Activated T-helper 1 cell treated with anti-CD3 and anti-CD28 coated beads, Interleukin-12 subunit alpha, Interleukin-12 subunit beta, Interleukin-2, Interleukin-4 antibody, amounts not matched to agents 30 ng/mL and 10 ng/mL and 1 ng/mL, durations not matched to agents 14 hours and 24 hours and 36 hours (primary cell): Measurements from ENCODE around the gene TRIM40. TPM values are rescaled to one million over a fixed set of nuclear protein-coding genes. Genes with fewer than 3 reads are reported as not detected.

ENCODE experiments used
- DNase-seq: peaks from one replicate; pipeline ENCODE4 v3.0.0; 2021; ENCODE audit warnings: low spot score
- H3K27ac Mint-ChIP-seq: one replicate; pipeline ENCODE4 v1.8.0; 2021; ENCODE audit warnings: mild to moderate bottlenecking, mixed read lengths
- H3K27me3 Mint-ChIP-seq: one replicate; pipeline ENCODE4 v1.8.0; 2022; ENCODE audit warnings: mild to moderate bottlenecking, moderate library complexity, mixed read lengths; ENCODE audit not compliant: insufficient read depth
- H3K36me3 Mint-ChIP-seq: one replicate; pipeline ENCODE4 v1.8.0; 2021; ENCODE audit warnings: low read depth, mixed read lengths
- H3K4me1 Mint-ChIP-seq: one replicate; pipeline ENCODE4 v1.8.0; 2021; ENCODE audit warnings: low read depth, mixed read lengths
- H3K4me3 Mint-ChIP-seq: one replicate; pipeline ENCODE4 v1.8.0; 2021; ENCODE audit warnings: mild to moderate bottlenecking, moderate library complexity, mixed read lengths
- H3K9me3 Mint-ChIP-seq: one replicate; pipeline ENCODE4 v1.8.0; 2021; ENCODE audit warnings: mixed read lengths
- intact Hi-C: fragments of 100-400 bp; cut with micrococcal nuclease; formaldehyde crosslinking; loops from one replicate; pipeline ENCODE4 v1.15.1; 2024
- total RNA-seq: library from RNA; stranded (reverse); gene quantifications from 2 replicates; pipeline ENCODE4 v1.2.3, GENCODE V29; 2022

Gene TRIM40
- total RNA-seq, 1 donor from 2014 or later: not detected

- H3K4me1 Mint-ChIP-seq: peaks cover 10% of the 10 kb centered on the region
- no peak overlapping the region for H3K27ac Mint-ChIP-seq
- no peaks in the 10 kb centered on the region for H3K9me3 Mint-ChIP-seq
Observed at GRCh38 chr6:30144811-30145210, 8.9 kb downstream of the TRIM40 start.

DNA sequence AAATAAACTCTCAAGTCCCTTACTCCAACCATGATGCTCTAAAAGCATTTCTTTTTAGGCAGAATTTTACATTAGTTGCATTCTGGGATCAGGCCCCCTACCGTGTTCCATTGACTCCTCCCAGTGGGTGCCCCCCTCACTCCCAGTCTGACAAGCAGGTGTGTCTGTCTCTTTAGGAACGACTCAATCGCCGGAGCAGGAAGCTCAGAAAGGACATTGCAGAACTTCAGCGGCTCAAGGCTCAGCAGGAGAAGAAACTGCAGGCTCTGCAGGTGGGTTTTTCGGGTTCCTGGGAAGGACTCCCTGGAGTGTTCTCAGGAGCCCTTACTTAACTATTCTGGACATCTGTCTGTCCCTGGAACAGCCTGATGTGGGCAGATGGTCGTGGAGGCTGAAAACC, 9.9 kb downstream of the TRIM40 start:
- no peaks in the 10 kb centered on the region for H3K9me3 Mint-ChIP-seq
- peaks cover 10% of the 10 kb centered on the region for H3K4me1 Mint-ChIP-seq
- intact Hi-C loops: no loop called here
- peaks cover 34% of the 10 kb centered on the region for H3K27me3 Mint-ChIP-seq
- no peak for DNase-seq
- no peak overlapping the region for H3K27ac Mint-ChIP-seq
- H3K4me3 Mint-ChIP-seq: no peak overlapping the region
- H3K36me3 Mint-ChIP-seq: no peaks in the 10 kb centered on the region

More at GRCh38 chr6:30144811-30145210, 8.9 kb downstream of the TRIM40 start:
- intact Hi-C loops: no loop called here
- Mint-ChIP-seq H3K4me3 (no peak overlapping the region), H3K27me3 (peaks cover 40% of the 10 kb centered on the region), H3K36me3 (no peaks in the 10 kb centered on the region)
- DNase-seq: no peak

DNA sequence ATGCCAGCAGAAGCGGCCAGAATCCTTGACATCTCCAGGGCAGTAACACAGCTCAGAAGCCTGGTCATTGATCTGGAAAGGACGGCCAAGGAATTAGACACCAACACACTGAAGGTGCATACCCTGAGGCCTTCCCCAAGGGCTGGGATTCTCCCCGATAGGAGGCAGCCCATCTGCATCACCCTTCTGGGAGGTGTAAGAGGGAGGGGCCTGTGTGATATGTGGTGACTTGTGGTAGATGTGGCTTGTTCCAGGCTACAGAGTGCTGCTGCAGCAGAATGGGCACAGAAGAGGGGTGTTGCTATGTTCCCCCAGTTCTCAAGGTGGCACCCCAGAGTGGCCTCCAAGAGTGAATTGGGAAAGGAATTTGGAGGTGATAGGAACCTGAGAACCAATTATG, 11.2 kb downstream of the TRIM40 start:
- no peak for DNase-seq
- Mint-ChIP-seq H3K27ac (no peak overlapping the region), H3K36me3 (no peaks in the 10 kb centered on the region), H3K27me3 (peaks cover 27% of the 10 kb centered on the region), H3K4me1 (peaks cover 16% of the 10 kb centered on the region), H3K9me3 (no peaks in the 10 kb centered on the region), H3K4me3 (no peak overlapping the region)
- intact Hi-C loops: no loop called here

GRCh38 chr6:30149234-30149633, 13.3 kb downstream of the TRIM40 start:
- intact Hi-C loops: no loop called here
- Mint-ChIP-seq H3K9me3 (no peaks in the 10 kb centered on the region), H3K4me1 (peaks cover 16% of the 10 kb centered on the region), H3K27ac (no peak overlapping the region), H3K27me3 (peaks cover 16% of the 10 kb centered on the region), H3K36me3 (no peaks in the 10 kb centered on the region), H3K4me3 (no peak overlapping the region)
- DNase-seq: no peak

DNA sequence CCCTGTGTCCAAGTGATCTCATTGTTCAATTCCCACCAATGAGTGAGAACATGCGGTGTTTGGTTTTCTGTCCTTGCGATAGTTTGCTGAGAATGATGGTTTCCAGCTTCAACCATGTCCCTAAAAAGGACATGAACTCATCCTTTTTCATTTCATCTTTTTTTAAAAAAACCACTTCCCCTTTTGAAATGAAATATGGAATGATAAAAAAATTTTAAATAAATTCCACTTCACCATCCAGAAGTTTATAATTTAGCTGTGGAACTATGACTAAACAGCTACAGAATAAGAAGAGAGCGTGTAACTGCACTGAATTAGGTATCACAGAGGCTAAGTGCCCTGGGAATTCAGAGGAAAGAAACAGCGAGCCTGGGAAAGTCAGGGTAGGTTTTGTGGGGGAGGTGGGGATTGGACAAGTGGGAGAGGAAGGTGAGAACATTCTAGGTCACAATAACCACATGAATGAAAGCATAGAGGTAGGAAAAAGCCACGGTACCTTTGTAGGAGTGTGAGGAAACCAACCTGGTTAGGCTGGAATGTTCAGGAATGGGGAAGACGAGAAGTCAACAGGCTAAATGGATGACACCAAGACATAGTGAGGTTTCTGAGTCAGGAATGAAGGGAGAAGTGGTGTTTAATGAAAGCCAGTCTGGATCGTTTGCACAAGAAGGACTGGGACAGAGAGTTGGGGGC, 14.1 kb downstream of the TRIM40 start:
- Mint-ChIP-seq H3K4me3 (no peak overlapping the region), H3K27ac (no peak overlapping the region), H3K27me3 (peaks cover 11% of the 10 kb centered on the region), H3K36me3 (no peaks in the 10 kb centered on the region), H3K9me3 (no peaks in the 10 kb centered on the region), H3K4me1 (peaks cover 16% of the 10 kb centered on the region)
- intact Hi-C loops: no loop called here
- no peak for DNase-seq

DNA sequence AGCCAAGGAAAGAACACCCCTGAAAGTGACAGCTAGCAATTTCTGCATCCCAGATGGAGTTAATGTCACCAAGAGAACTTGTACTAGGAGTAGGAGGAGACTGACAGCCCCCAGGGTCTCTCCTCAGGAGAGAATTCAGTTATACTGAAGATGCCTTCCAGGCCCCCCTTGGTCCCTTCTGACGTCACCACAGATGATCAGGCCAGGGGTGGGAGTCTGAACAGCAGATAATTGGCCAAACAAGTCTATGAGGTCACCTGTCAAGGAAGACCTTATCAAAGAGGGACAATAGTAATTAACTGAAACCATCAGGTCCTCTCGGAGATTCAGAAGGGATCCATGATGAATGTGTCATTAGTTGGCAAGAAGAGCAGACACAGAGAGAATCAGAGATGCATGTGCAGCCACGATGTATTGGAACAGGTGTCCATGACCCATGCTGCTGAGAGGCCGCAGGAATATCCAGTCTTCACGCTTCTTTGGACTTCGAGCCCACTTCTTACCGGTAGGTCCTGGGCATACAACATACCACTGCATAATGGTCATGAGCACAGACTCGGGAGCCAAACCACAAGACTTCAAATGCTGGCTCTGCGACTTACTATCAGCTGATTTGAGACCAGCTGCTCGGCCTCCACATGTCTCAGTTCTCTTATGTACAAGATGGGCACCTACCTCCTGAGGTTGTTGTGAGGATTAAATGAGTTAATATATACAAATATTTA, 14.9 kb downstream of the TRIM40 start:
- Mint-ChIP-seq H3K4me1 (peaks cover 16% of the 10 kb centered on the region), H3K9me3 (no peaks in the 10 kb centered on the region)

DNA sequence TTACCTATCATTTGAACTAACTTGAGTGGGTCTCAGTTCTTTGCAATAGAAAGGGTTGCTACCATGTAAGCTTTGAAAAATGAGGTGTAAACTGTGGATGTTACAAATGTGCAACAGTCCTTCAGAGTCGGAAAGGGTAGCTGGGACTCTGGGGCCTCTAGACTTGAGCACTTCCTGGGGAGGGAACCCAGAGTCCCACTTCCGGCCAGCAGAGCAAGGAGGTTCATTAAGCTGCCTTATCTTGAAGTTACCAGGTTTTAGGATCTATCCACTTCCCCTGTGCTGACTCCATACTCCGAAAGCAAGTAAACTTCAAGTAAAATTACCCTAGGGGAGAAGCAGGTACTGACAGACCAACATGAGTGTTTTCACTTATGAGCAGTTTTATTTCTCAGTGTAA, 15.6 kb downstream of the TRIM40 start:
- Mint-ChIP-seq H3K27me3 (peaks cover 10% of the 10 kb centered on the region), H3K9me3 (no peaks in the 10 kb centered on the region), H3K4me1 (peaks cover 20% of the 10 kb centered on the region), H3K36me3 (no peaks in the 10 kb centered on the region), H3K27ac (no peak overlapping the region), H3K4me3 (no peak overlapping the region)
- intact Hi-C loops: no loop called here
- DNase-seq: no peak

More for the DNA sequence above, 14.9 kb downstream of the TRIM40 start:
- H3K27ac Mint-ChIP-seq: no peak overlapping the region
- no peak overlapping the region for H3K4me3 Mint-ChIP-seq
- peaks cover 10% of the 10 kb centered on the region for H3K27me3 Mint-ChIP-seq
- intact Hi-C loops: no loop called here
- H3K36me3 Mint-ChIP-seq: no peaks in the 10 kb centered on the region
- no peak for DNase-seq

DNA sequence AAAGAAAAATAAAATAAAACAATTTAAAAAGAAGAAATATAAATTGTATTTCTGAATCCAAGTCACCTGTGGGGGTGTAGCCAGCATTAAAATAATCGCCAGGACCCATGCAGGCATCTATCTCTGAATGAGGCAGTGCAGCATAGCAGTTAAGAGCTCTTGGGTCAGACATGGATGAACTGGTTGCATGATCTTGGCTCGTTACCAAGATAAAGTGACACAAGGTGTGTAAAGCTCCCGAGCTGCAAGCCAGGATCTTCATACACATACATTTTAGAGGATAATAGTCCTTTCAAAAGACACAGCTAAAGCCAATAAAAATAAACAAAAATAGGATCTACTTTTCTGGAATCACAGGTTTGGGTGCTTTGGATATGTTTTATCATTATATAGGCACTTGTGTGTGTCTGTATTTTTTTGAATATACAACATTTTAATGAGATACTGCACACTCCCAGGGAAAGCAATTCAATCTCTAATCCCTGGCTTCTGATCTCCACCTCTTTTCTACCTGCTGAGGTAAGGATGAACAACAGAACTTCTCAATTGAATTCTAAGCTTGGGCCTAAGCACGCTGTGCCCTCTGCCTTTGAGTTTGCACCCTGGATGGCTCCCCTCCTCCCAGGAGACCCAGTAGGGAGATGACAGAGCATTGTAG, 16.2 kb downstream of the TRIM40 start:
- Mint-ChIP-seq H3K27ac (no peak overlapping the region), H3K27me3 (peaks cover 10% of the 10 kb centered on the region), H3K4me3 (no peak overlapping the region), H3K9me3 (no peaks in the 10 kb centered on the region), H3K4me1 (peaks cover 19% of the 10 kb centered on the region), H3K36me3 (no peaks in the 10 kb centered on the region)
- no peak for DNase-seq
- intact Hi-C loops: no loop called here

GRCh38 chr6:30152910-30153610, 17.1 kb downstream of the TRIM40 start:
- intact Hi-C loops: no loop called here
- no peak overlapping the region for H3K27ac Mint-ChIP-seq

GRCh38 chr6:30154061-30154460, 18.1 kb downstream of the TRIM40 start:
- intact Hi-C loops: no loop called here
- H3K4me1 Mint-ChIP-seq: peaks cover 24% of the 10 kb centered on the region
- H3K36me3 Mint-ChIP-seq: no peaks in the 10 kb centered on the region
- H3K27me3 Mint-ChIP-seq: peaks cover 4% of the 10 kb centered on the region
- DNase-seq: no peak
- no peak overlapping the region for H3K27ac Mint-ChIP-seq
- no peak overlapping the region for H3K4me3 Mint-ChIP-seq
- no peaks in the 10 kb centered on the region for H3K9me3 Mint-ChIP-seq

More at GRCh38 chr6:30152910-30153610, 17.1 kb downstream of the TRIM40 start:
- Mint-ChIP-seq H3K4me3 (no peak overlapping the region), H3K4me1 (peaks cover 14% of the 10 kb centered on the region), H3K9me3 (no peaks in the 10 kb centered on the region), H3K27me3 (peaks cover 6% of the 10 kb centered on the region), H3K36me3 (no peaks in the 10 kb centered on the region)
- no peak for DNase-seq

- Mint-ChIP-seq H3K36me3 (no peaks in the 10 kb centered on the region), H3K27me3 (peaks cover 4% of the 10 kb centered on the region), H3K4me1 (peaks cover 30% of the 10 kb centered on the region), H3K4me3 (no peak overlapping the region), H3K27ac (no peak overlapping the region), H3K9me3 (no peaks in the 10 kb centered on the region)
- DNase-seq: no peak
- intact Hi-C loops: no loop called here
Observed at GRCh38 chr6:30154709-30155519, 19.0 kb downstream of the TRIM40 start.

DNA sequence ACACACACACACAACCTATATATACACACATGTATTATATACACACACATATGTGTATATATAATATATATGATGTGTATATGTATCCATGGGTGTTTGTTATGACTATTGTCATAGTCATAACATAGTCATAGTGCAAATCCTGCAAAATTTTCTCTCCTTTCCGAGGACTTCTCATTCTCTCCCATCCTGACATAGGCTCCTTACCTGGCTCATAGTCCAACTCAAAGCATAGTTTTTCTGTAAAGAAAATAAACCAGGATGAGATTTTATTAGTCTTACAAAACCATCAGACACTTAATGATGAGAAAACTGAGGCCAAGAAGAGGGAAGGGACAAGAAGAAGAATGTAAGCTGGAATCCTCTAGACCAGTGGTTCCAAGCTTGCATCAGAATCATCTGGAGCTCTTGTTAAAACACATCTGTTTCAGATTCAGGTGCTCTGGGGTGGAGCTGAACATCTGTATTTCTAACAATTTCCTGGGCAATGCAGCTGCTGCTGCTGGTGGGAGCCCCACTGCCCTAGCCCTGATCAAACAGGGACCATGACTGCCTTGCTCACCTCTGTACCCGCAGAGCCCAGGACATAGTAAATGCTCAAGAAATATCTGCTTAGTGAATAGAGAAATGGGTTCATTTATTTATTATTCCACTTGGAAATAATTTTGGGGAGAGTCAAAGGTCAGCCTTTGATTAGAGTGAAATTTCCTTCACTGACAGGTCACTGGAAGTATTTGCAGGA, 19.8 kb downstream of the TRIM40 start:
- Mint-ChIP-seq H3K27ac (no peak overlapping the region), H3K27me3 (peaks cover 4% of the 10 kb centered on the region), H3K4me3 (no peak overlapping the region), H3K36me3 (no peaks in the 10 kb centered on the region), H3K4me1 (peaks cover 33% of the 10 kb centered on the region), H3K9me3 (no peaks in the 10 kb centered on the region)
- intact Hi-C loops: no loop called here
- DNase-seq: no peak
